B cell (primary cell): ENCODE measurements around the gene EOGT. TPM values are rescaled to one million over a fixed set of nuclear protein-coding genes. Genes with fewer than 3 reads are reported as not detected.

Experiments used
- ATAC-seq: fragments of 200-7000 bp; cut with Tn5 transposase; one replicate; pipeline ENCODE4 v1.10.0; 2021; ENCODE audit warnings: low read depth, mild to moderate bottlenecking, moderate number of reproducible peaks, moderate library complexity
- CTCF ChIA-PET: fragments of 350-600 bp; sonication (Branson Sonifier 250); formaldehyde crosslinking; loops from one replicate; lab custom pipeline; 2021; ENCODE audit warnings: antibody characterized with exemption, inconsistent platforms; lab: Charles Lee
- POLR2A ChIA-PET: fragments of 350-600 bp; sonication (Branson Sonifier 250); formaldehyde crosslinking; loops from one replicate; lab custom pipeline; 2021; ENCODE audit warnings: antibody characterized with exemption; lab: Charles Lee
- DNase-seq: peaks from one replicate; pipeline ENCODE4 v3.0.0; 2013
- H2AFZ ChIP-seq: 2 replicates; pipeline ENCODE4 v1.6.1; 2012; ENCODE audit warnings: mild to moderate bottlenecking, low read depth, low read length; ENCODE audit not compliant: insufficient read depth, poor library complexity, severe bottlenecking
- H3K27ac ChIP-seq, 2 donors: 1 replicate in 1 of 2; 2 replicates in 1 of 2; pipeline ENCODE4 v1.5.1; 2012 to 2013; ENCODE audit warnings: low read length in 2 of 2, mild to moderate bottlenecking in 2 of 2, moderate library complexity in 1 of 2
- H3K27me3 ChIP-seq, 4 experiments: fragments of 200-600 bp in 1 of 4; sonication (generic) in 1 of 4; replicated peaks in 1 of 4; 1 replicate in 2 of 4; 2 replicates in 2 of 4; pipeline versions ENCODE4 v1.6.1 to v1.7.0; 2013 to 2016; ENCODE audit warnings: low read length in 3 of 4, mild to moderate bottlenecking in 2 of 4, mixed read lengths in 1 of 4, moderate library complexity in 1 of 4; ENCODE audit not compliant: insufficient read depth in 4 of 4, control insufficient read depth in 3 of 4; ENCODE audit errors: control extremely low read depth in 1 of 4
- H3K36me3 ChIP-seq, 2 experiments: replicated peaks in 1 of 2; 1 replicate in 1 of 2; 2 replicates in 1 of 2; pipeline versions ENCODE4 v1.6.1 to v1.7.1; 2013; ENCODE audit warnings: low read length in 1 of 2; ENCODE audit not compliant: insufficient read depth in 2 of 2, control insufficient read depth in 1 of 2; ENCODE audit errors: control extremely low read depth in 1 of 2, extremely low read depth in 1 of 2
- H3K4me1 ChIP-seq, 2 donors: fragments of 200-600 bp in 1 of 2; sonication (generic) in 1 of 2; 1 replicate in 1 of 2; 2 replicates in 1 of 2; pipeline versions ENCODE4 v1.5.1 to v1.6.1; 2013 to 2017; ENCODE audit warnings: low read length in 2 of 2; ENCODE audit not compliant: control insufficient read depth in 2 of 2, insufficient read depth in 2 of 2
- H3K4me2 ChIP-seq: replicated peaks from 2 replicates; pipeline ENCODE3; 2012; ENCODE audit warnings: mild to moderate bottlenecking, low read depth, low read length; ENCODE audit not compliant: poor library complexity, severe bottlenecking
- H3K4me3 ChIP-seq, 5 experiments: fragments of 200-600 bp in 1 of 5; sonication (generic) in 1 of 5; 1 replicate in 3 of 5; 2 replicates in 2 of 5; pipeline versions ENCODE4 v1.5.1 to v1.7.0; 2011 to 2016; ENCODE audit warnings: low read length in 4 of 5, mild to moderate bottlenecking in 4 of 5, low read depth in 2 of 5, control low read depth in 1 of 5, moderate library complexity in 1 of 5; ENCODE audit not compliant: insufficient read depth in 1 of 5; ENCODE audit errors: control extremely low read depth in 1 of 5, extremely low read depth in 1 of 5
- H3K79me2 ChIP-seq: fragments of 200-600 bp; sonication (generic); one replicate; pipeline ENCODE4 v1.6.0; 2016; ENCODE audit warnings: low read length; ENCODE audit not compliant: control insufficient read depth, insufficient read depth
- H3K9ac ChIP-seq: fragments of 200-600 bp; sonication (generic); 2 replicates; pipeline ENCODE4 v1.6.1; 2017; ENCODE audit warnings: mild to moderate bottlenecking, low read length, moderate library complexity
- H3K9me3 ChIP-seq, 3 donors: one replicate each; pipeline versions ENCODE4 v1.6.1 to v1.7.1; 2013; ENCODE audit warnings: low read length in 2 of 3; ENCODE audit not compliant: control insufficient read depth in 2 of 3, insufficient read depth in 1 of 3; ENCODE audit errors: control extremely low read depth in 1 of 3
- H4K20me1 ChIP-seq: 2 replicates; pipeline ENCODE4 v1.6.0; 2012; ENCODE audit warnings: mild to moderate bottlenecking, low read length; ENCODE audit not compliant: insufficient read depth, control insufficient read depth, poor library complexity, severe bottlenecking
- H3K27ac Mint-ChIP-seq: one replicate; pipeline ENCODE4 v1.8.0; 2021; ENCODE audit warnings: mixed read lengths
- H3K27me3 Mint-ChIP-seq: one replicate; pipeline ENCODE4 v1.8.0; 2021; ENCODE audit warnings: mixed read lengths
- H3K4me1 Mint-ChIP-seq: one replicate; pipeline ENCODE4 v1.8.0; 2021; ENCODE audit warnings: mixed read lengths
- H3K4me3 Mint-ChIP-seq: one replicate; pipeline ENCODE4 v1.8.0; 2021; ENCODE audit warnings: mixed read lengths
- H3K9me3 Mint-ChIP-seq: one replicate; pipeline ENCODE4 v1.8.0; 2022; ENCODE audit warnings: mixed read lengths; ENCODE audit not compliant: insufficient read depth
- EZH2 ChIP-seq: IDR thresholded peaks from 2 replicates; pipeline ENCODE4 v1.6.1; 2012; ENCODE audit warnings: borderline replicate concordance, low read depth, mild to moderate bottlenecking, moderate library complexity, low read length; ENCODE audit not compliant: insufficient read depth, poor library complexity, severe bottlenecking
- WGBS: methylation state at CpG from one replicate; pipeline ENCODE4 v1.1.5; 2013; ENCODE audit warnings: missing lambda C conversion rate; ENCODE audit not compliant: insufficient coverage; 5-methylcytosine and 5-hydroxymethylcytosine counted together
- intact Hi-C: fragments of 100-400 bp; cut with micrococcal nuclease; formaldehyde crosslinking; loops from one replicate; pipeline ENCODE4 v1.10.0; 2022
- polyA plus RNA-seq: library from polyadenylated mRNA; depleted of rRNA; stranded (reverse); fragments of >200 nt; gene quantifications from 2 replicates; pipeline ENCODE4 v1.2.3, GENCODE V29; 2012
- total RNA-seq, 2 donors: library from RNA; stranded (reverse); fragments of 120-200 nt in 1 of 2; gene quantifications; 1 replicate in 1 of 2; 2 replicates in 1 of 2; pipeline versions ENCODE4 v1.2.3 to v1.2.4, GENCODE V29; 2013 to 2022
- TF ChIP-seq, protein P1 (sequence below): fragments of 200-600 bp; IDR thresholded peaks from one replicate; pipeline ENCODE4 v1.8.0; 2022; ENCODE audit warnings: antibody characterized with exemption, mild to moderate bottlenecking

EOGT gene
- total and polyA plus RNA-seq, 2 donors (not counting 1 experiment from before 2014, with no cell fraction given): 1.7 to 15.5 TPM

DNA sequence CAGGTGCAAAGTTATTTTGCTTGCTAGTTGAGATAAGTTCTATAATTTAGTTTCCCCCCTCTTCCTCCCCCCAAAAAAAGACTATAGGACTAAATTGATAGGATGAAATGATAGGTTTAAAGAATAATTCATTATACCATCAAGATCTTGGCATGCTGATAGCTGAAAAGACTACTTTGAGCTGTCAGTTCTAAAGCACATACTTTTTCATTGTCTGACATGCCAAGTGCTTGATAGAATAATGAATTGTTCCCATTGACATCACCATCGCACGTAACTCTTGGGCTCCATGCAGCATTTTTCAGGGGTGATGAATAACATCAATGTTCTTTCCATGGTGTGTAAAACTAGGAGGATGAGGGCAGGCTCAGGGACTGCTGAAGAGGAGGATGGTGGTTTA, 48.8 kb downstream of the EOGT start:
- H3K4me1 ChIP-seq: no peaks in the 10 kb centered on the region
- no peaks in the 10 kb centered on the region for H3K36me3 ChIP-seq
- ATAC-seq: no peak
- H3K4me3 ChIP-seq: no peak overlapping the region
- H4K20me1 ChIP-seq: no peaks in the 10 kb centered on the region
- no peak for DNase-seq
- POLR2A ChIA-PET: no interaction called here
- TF ChIP-seq, protein P1, sequence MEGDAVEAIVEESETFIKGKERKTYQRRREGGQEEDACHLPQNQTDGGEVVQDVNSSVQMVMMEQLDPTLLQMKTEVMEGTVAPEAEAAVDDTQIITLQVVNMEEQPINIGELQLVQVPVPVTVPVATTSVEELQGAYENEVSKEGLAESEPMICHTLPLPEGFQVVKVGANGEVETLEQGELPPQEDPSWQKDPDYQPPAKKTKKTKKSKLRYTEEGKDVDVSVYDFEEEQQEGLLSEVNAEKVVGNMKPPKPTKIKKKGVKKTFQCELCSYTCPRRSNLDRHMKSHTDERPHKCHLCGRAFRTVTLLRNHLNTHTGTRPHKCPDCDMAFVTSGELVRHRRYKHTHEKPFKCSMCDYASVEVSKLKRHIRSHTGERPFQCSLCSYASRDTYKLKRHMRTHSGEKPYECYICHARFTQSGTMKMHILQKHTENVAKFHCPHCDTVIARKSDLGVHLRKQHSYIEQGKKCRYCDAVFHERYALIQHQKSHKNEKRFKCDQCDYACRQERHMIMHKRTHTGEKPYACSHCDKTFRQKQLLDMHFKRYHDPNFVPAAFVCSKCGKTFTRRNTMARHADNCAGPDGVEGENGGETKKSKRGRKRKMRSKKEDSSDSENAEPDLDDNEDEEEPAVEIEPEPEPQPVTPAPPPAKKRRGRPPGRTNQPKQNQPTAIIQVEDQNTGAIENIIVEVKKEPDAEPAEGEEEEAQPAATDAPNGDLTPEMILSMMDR: no peak
- no peak for TF ChIP-seq EZH2
- peaks cover 34% of the 10 kb centered on the region for H3K27me3 Mint-ChIP-seq
- intact Hi-C loops: no loop called here
- no peak overlapping the region for H3K27ac Mint-ChIP-seq
- WGBS: 100% methylated on average over 2 of the region's 2 CpGs
- CTCF ChIA-PET: no interaction called here
- H3K9ac ChIP-seq: no peak overlapping the region
- no peaks in the 10 kb centered on the region for H3K4me1 Mint-ChIP-seq
- no peaks in the 10 kb centered on the region for H3K9me3 Mint-ChIP-seq
- peaks cover 0 to 14% (median 7%) of the 10 kb centered on the region in 4 experiments for H3K27me3 ChIP-seq
- H3K4me3 Mint-ChIP-seq: no peak overlapping the region
- H3K9me3 ChIP-seq: no peaks in the 10 kb centered on the region
- no peaks in the 10 kb centered on the region for H3K79me2 ChIP-seq
- no peak overlapping the region for H2AFZ ChIP-seq
- no peak overlapping the region for H3K27ac ChIP-seq
- H3K4me2 ChIP-seq: no peak overlapping the region

DNA sequence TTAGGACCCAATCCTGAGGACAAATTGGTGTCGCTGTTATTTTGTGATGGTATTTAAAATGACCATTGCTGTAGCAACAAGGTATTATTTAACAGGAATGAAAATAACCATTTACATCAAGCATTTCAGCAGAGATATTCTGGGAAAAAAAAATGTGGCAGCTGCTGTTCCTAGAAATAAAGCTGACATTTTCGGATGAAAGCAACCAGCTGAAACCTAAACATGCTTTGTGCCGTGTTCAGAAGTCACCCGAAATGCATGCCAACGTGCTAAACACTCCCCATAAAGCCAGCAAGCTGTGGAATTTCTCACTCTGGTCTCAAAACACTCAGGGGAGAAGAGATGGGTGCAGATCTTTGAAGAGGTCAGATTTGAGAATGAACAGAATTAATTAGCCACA, 49.6 kb downstream of the EOGT start:
- H3K4me1 ChIP-seq: no peaks in the 10 kb centered on the region
- ATAC-seq (no peak), DNase-seq (no peak)
- H3K27me3 ChIP-seq: peaks cover 0 to 14% (median 7%) of the 10 kb centered on the region in 4 experiments
- TF ChIP-seq EZH2: no peak
- TF ChIP-seq, protein P1: no peak
- H3K4me3 ChIP-seq: no peak overlapping the region
- Mint-ChIP-seq H3K4me1 (no peaks in the 10 kb centered on the region), H3K4me3 (no peak overlapping the region), H3K27me3 (peaks cover 39% of the 10 kb centered on the region), H3K27ac (no peak overlapping the region), H3K9me3 (no peaks in the 10 kb centered on the region)
- ChIA-PET POLR2A (no interaction called here), CTCF (no interaction called here)
- H3K9me3 ChIP-seq: no peaks in the 10 kb centered on the region
- H2AFZ ChIP-seq: no peak overlapping the region
- no peaks in the 10 kb centered on the region for H3K36me3 ChIP-seq
- H3K9ac ChIP-seq: no peak overlapping the region
- no peak overlapping the region for H3K27ac ChIP-seq
- 90% methylated on average over 2 of the region's 5 CpGs for WGBS
- H3K4me2 ChIP-seq: no peak overlapping the region
- no peaks in the 10 kb centered on the region for H4K20me1 ChIP-seq
- H3K79me2 ChIP-seq: no peaks in the 10 kb centered on the region
- intact Hi-C loops: no loop called here
